ENCODE measurements around the gene CRELD2.

DNA sequence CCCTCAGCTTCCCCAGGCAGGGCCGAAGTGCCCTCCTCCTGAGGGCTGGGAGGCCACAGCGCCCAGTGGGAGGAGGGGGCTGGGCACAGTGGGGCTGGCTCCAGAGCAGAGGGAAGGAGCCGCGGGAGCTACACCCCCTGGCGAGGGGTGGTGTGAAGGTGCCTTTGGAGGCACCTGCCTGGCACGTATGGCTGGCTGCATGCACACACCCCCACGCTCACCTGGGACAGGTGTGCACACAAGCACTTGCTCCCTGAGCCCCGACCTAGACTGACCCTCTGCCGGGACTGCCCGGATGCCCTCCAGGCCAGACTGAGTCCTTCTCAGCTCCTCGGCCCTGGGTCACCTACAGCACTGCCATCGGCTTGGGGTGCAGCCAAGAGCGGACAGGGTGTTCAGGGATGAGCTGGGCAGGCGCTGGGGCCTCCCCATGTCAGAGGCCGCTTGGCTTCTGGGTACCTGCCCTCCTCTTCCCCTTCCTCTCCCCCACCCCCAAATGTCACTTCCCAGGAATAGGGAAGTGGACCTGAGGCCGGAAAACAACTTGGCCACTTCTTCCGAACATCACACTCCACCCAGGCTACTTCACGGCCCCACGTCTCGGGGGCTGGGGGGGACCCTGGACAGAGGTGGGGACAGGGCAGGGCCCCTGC is 34.7 kb downstream of the CRELD2 start:
- TF ChIP-seq, protein P1, sequence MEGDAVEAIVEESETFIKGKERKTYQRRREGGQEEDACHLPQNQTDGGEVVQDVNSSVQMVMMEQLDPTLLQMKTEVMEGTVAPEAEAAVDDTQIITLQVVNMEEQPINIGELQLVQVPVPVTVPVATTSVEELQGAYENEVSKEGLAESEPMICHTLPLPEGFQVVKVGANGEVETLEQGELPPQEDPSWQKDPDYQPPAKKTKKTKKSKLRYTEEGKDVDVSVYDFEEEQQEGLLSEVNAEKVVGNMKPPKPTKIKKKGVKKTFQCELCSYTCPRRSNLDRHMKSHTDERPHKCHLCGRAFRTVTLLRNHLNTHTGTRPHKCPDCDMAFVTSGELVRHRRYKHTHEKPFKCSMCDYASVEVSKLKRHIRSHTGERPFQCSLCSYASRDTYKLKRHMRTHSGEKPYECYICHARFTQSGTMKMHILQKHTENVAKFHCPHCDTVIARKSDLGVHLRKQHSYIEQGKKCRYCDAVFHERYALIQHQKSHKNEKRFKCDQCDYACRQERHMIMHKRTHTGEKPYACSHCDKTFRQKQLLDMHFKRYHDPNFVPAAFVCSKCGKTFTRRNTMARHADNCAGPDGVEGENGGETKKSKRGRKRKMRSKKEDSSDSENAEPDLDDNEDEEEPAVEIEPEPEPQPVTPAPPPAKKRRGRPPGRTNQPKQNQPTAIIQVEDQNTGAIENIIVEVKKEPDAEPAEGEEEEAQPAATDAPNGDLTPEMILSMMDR (conservative IDR thresholded peaks at IDR 0.05; ENCODE audit: low read depth, low read length) = no peak
- TF ChIP-seq RCOR1 (IDR thresholded peaks at IDR 0.05; ENCODE audit: insufficient replicate concordance, low read length) (no peak), POLR2A (IDR thresholded peaks at IDR 0.05; ENCODE audit: low read depth, low read length) (no peak), MAZ (IDR thresholded peaks at IDR 0.05; ENCODE audit: borderline replicate concordance, low read depth, low read length) (no peak), SMC3 (IDR thresholded peaks at IDR 0.05; ENCODE audit: low read depth, low read length) (no peak), RAD21 (IDR thresholded peaks at IDR 0.05; ENCODE audit: low read length) (no peak), MXI1 (IDR thresholded peaks at IDR 0.05; ENCODE audit: borderline replicate concordance, low read depth, low read length) (no peak), CHD1 (IDR thresholded peaks at IDR 0.05; ENCODE audit: low read depth, low read length) (no peak)

All from IMR-90 (cell line).